Stimulated activated CD8-positive, alpha-beta memory T cell treated with anti-CD3 and anti-CD28 coated beads, Interleukin-7, amount 100 ng/mL, for 24 hours (primary cell): Measurements from ENCODE around the gene CD48.
"Not testable (repeated sequence)": the region's sequence is repeated elsewhere in the genome, so short reads cannot be mapped to it uniquely, and the experiment has no call there.

Source experiments
- DNase-seq: peaks from one replicate; pipeline ENCODE4 v3.0.0-alpha.2; 2020; ENCODE audit warnings: low read depth

Gene CD48

GRCh38 chr1:160741612-160742348 is 30.2 kb upstream of the CD48 start:
- DNase-seq, result no peak

GRCh38 chr1:160741092-160741501 is 29.5 kb upstream of the CD48 start:
- DNase-seq, result no peak

- DNase-seq, result no peak
These were observed 28.6 kb upstream of the CD48 start for GRCh38 chr1:160740133-160740688.

DNA sequence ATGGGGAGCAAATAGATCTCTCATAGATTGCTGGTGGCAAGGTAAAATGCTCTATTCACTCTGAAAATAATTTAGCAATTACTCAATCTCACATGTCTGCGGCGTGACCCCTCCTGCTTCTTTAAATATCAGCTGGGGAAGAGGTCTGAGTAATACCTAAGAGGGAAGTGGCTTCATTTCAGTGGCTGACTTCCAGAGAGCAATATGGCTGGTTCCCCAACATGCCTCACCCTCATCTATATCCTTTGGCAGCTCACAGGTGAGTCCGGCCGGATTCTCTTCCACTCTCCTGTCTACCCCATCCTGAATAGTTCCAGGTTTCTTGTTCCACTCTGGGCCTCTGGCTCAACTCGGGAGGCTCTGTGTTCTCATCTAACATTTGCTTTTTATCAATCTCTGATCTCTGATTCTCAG is 27.5 kb upstream of the CD48 start, which contains the start of gene SLAMF7:
TSS of gene SLAMF7 (plus strand) at position 150 of the 414 bp plus-strand sequence. CDS start at position 205, 55 bp downstream.
- DNase-seq, result no peak

DNA sequence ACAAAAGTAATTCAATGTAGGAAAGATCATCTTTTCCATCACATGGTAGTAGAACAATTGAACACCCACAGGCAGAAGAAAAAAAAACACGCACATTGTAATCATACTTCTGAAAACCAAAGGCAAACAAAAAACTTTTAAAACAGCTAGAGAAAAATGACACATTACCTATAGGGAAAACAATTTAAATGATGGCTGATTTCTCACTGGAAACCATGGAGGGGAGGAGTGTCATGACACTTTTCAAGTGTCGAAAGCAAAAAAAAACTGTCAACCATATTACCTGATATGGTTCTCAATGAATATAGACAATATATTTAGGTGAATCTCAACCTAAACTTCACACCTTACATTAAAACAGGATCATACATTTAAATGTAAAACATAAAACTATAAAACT is 26.6 kb upstream of the CD48 start:
- no peak for DNase-seq

DNA sequence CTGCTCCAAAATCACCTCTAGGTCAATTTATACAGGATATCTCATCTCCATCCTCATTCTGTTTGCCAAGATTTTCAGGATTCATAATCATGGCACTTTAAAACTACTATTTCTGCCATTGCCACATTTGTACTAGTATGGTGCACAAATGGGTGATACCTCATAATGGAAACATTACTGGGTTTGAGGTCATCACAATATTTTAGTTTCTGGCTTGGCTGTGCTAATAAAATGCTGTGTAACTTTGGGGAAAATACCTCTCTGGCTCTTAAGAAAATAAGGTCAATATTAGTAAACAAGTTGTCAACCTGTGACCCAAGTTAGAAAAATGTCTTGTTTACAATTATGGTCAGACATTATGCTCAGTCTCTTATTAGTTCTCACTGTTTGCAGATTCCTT is 22.7 kb upstream of the CD48 start:
- DNase-seq, result no peak

- no peak for DNase-seq
These were observed 22.3 kb upstream of the CD48 start for GRCh38 chr1:160733898-160734297.

- DNase-seq, result no peak
These were observed 20.4 kb upstream of the CD48 start for GRCh38 chr1:160731990-160732389.

DNA sequence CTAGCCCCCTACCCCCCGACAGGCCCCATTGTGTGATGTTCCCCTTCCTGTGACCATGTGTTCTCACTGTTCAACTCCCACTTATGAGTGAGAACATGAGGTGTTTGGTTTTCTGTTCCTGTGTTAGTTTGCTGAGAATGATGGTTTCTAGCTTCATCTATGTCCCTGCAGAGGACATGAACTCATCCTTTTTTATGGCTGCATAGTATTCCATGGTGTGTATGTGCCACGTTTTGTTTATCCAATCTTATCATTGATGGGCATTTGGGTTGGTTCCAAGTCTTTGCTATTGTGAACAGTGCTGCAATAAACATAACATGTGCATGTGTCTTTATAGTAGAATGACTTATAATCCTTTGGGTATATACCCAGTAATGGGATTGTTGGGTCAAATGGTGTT is 19.9 kb upstream of the CD48 start:
- DNase-seq, result not testable (repeated sequence)

- DNase-seq, result no peak
These were observed 15.7 kb upstream of the CD48 start for GRCh38 chr1:160727316-160727640.

GRCh38 chr1:160726498-160727315 is 15.1 kb upstream of the CD48 start:
- no peak for DNase-seq

- no peak for DNase-seq
These were observed 14.5 kb upstream of the CD48 start for GRCh38 chr1:160726114-160726497.

DNA sequence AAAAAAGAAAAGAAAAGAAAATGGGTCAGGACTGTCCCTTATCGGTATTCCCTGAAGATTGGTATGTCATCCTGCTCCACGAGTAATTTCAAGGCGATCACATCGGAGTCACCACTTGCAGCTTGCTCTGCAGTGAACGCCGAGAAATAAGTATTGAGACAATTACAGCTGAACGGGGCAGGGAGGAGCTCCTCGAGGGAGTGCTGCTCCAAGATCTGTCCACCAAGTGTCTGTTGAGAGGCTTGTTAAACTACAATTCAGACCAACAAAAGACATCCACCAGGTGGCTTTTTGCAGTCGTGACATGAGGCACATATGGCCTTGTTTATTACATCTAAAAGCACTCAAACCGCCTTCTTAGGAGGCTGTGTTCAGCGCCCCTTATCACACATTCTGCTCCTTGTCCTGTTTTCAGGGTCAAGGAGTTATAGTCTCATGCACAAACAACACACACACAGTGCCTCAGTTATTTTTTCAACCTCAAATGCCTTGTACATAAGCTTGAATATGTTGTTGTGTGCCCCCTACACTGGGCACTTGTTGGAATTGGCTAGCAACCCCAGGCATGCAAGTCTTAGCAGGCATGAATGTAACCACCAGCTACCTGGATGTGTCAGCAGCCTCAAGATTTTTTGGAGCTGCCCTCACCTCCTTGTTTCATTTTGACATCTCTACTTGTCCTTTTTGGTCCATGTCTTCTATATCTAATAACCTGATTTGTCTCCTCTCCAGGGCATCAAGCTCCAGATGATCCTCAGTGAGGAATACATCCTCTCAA is 13.0 kb upstream of the CD48 start:
- DNase-seq, result no peak

GRCh38 chr1:160723332-160723731 is 11.7 kb upstream of the CD48 start:
- no peak for DNase-seq

DNA sequence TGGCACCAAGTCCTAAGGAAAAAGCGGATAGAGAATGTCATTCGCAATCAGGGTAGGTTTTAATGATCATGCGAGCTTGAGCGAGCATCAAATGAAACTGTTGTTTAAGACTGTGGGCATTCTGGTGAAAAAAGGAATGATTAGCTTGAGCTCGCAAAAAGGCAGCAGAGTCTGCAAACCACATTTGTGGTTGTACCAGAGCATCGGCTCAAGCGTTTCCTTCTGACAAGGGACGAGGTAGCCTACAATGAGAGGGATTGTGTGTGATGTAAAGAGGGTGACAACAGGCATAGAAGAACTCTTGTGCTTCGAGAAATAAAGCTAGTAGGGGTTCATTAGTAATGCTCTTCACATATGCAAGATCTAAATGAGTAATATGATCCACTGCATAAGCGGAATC is 11.1 kb upstream of the CD48 start:
- no peak for DNase-seq

DNA sequence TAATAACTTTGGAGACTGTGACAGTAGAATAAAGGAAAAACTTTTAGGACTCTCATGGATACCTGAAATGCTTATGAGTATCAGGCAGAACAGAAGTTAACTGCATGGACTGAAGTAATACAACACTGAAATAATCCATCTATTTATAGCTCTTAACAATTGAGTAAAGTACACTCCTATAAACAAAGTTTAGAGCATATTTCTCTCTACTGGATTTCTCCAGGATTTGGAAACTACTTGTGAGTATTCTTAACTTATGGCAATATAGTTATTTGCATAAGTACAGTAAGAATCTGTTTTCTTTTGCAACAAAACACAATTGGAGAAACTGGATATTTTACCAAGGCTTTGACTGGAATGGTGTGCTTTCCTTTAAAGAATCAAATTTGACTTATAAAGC is 9.9 kb upstream of the CD48 start:
- no peak for DNase-seq

- no peak for DNase-seq
These were observed 8.9 kb upstream of the CD48 start for GRCh38 chr1:160720356-160721085.

DNA sequence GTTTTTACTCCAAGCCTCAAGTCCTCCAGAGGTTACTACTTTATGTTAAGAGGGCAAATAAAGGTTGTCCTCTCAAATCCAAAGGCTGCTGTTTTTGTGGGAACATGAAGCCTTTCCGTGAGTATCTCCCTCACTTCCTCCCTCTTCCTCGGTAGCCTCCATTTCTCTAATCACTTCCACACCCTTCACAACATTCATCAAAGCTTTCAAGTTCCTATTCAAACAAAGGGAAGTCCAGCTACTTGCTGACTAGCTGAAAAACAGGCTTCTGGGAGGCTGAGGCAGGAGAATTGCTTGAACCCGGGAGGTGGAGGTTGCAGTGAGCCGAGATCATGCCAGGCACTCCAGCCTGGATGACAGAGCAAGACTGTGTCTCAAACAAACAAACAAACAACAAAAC is 6.6 kb upstream of the CD48 start:
- DNase-seq, result no peak

DNA sequence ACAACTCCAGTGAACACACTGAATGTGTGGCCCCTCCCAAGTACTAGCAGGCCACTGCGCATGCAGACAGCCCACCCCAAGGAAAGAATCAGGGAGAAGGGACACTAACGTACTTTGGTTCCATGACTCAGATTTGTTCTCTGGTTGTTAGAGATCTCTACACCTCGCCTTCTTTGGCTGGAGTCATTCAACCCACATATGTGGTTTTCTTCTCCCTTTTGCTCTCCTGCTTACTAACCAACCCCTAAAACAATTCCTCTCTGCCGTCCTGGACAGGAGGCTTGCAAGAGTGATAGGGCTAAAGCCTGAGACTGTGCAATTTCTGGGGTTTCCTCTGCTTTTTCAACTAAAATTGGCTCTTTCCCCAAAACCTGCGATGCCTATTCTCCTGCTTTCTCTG is 5.7 kb upstream of the CD48 start:
- no peak for DNase-seq

GRCh38 chr1:160716013-160716412 is 4.4 kb upstream of the CD48 start:
- no peak for DNase-seq

- DNase-seq, result not testable (repeated sequence)
These were observed 2.5 kb upstream of the CD48 start for GRCh38 chr1:160714034-160714648.
